ENCODE data around the gene TEN1. TPM values are rescaled to one million over a fixed set of nuclear protein-coding genes. Genes with fewer than 3 reads are reported as not detected.

TEN1 gene
- total and polyA plus RNA-seq, 9 of the 15 experiments (the other 6 are each of a cell fraction or from before 2014, with no cell fraction given): 1.3 to 25.7 (median 10.1) TPM

- peaks cover 4% of the 10 kb centered on the region; the same call in 2 of the 3 replicates for H3K36me3 ChIP-seq (ENCODE audit: control insufficient read depth, insufficient read depth, low read length)
- ChIA-PET POLR2A (interaction anchor here (1.0 to 1.3 kb wide), 2 partner anchors 33 to 200 kb away, joined by 3 to 5 read pairs; no protein-coding TSS in a partner anchor), CTCF (ENCODE audit: low intra/inter-chr PET ratio) (no interaction called here)
- FAIRE-seq: peak; percentile 35
- peak overlapping the region in 1 of 2 experiments; percentile 22; a peak in 1 of 4 replicates for H3K9ac ChIP-seq (ENCODE audit: insufficient read depth in 1 of 2, low read depth in 2 of 2, low read length in 2 of 2)
- H2AFZ ChIP-seq (ENCODE audit: low read depth, low read length): peak overlapping the region; percentile 1; the same call in 1 of the 2 replicates
- H3K27ac ChIP-seq (ENCODE audit: extremely low read depth, low read depth, low read length): peak overlapping the region; percentile 60; the same call in 2 of the 3 replicates
- no TSS peak for BruUV-seq (replicated peaks)
- intact Hi-C loops (cut with micrococcal nuclease): loop anchor here (5.0 to 10.0 kb wide), 2 partner anchors 33 to 191 kb away; partner anchors contain the start of genes FBF1 and UNK
- in situ Hi-C loops (cut with MboI): no loop called here
- H3K4me1 ChIP-seq (replicated peaks in 1 of 2; ENCODE audit: control insufficient read depth in 2 of 2, insufficient read depth in 2 of 2, low read length in 2 of 2): peaks cover 17 to 28% of the 10 kb centered on the region in 2 experiments
- no peak for DNase-seq (ENCODE audit: extremely low read depth in 1 of 4, low spot score in 3 of 4)
- ATAC-seq: no peak
- no peaks in the 10 kb centered on the region for H3K27me3 ChIP-seq (ENCODE audit: control insufficient read depth in 2 of 2, insufficient read depth in 2 of 2, low read length in 2 of 2)
- no peaks in the 10 kb centered on the region for H3K9me1 ChIP-seq (ENCODE audit: control insufficient read depth, insufficient read depth, low read length)
- H3K9me3 ChIP-seq (replicated peaks; ENCODE audit: control insufficient read depth, insufficient read depth, low read depth, low read length): no peaks in the 10 kb centered on the region
- H3K4me3 ChIP-seq: no peak overlapping the region
- peaks cover 28% of the 10 kb centered on the region for H3K79me2 ChIP-seq (ENCODE audit: control insufficient read depth, insufficient read depth, low read length)
- peak overlapping the region; percentile 51; the same call in 1 of the 2 replicates for H3K4me2 ChIP-seq (ENCODE audit: insufficient read depth, low read length)
- peaks cover 1% of the 10 kb centered on the region; the same call in 1 of the 2 replicates for H4K20me1 ChIP-seq (replicated peaks; ENCODE audit: control insufficient read depth, insufficient read depth, low read length)
- WGBS (ENCODE audit: insufficient coverage, low coverage, missing lambda C conversion rate): 11% methylated on average over 5 of the region's 5 CpGs
- TF ChIP-seq ZNF561 (CRISPR knock-in tag; conservative IDR thresholded peaks at IDR 0.05) (no peak), HCFC1 (IDR thresholded peaks at IDR 0.05; ENCODE audit: low read depth, low read length) (no peak), ZZZ3 (IDR thresholded peaks at IDR 0.05) (no peak), ZNF41 (CRISPR knock-in tag; conservative IDR thresholded peaks at IDR 0.05) (no peak), FOXA3 (CRISPR knock-in tag; conservative IDR thresholded peaks at IDR 0.05 in 1 of 2, IDR thresholded peaks at IDR 0.05 in 1 of 2) (no peak), ZNF124 (CRISPR knock-in tag; IDR thresholded peaks at IDR 0.05) (no peak), SETDB1 (IDR thresholded peaks at IDR 0.05; ENCODE audit: low read length) (no peak), MEF2A (IDR thresholded peaks at IDR 0.05; ENCODE audit: control insufficient read depth, low read depth, low read length) (no peak), EGR1 (conservative IDR thresholded peaks at IDR 0.05) (no peak), POLR3G (IDR thresholded peaks at IDR 0.05; ENCODE audit: extremely low read depth, insufficient read length, insufficient replicate concordance) (no peak), KLF16 (IDR thresholded peaks at IDR 0.05) (no peak), COPS2 (conservative IDR thresholded peaks at IDR 0.05) (no peak), PHF8 (IDR thresholded peaks at IDR 0.05; ENCODE audit: borderline replicate concordance, low read length) (no peak)
- TF ChIP-seq, protein P1, sequence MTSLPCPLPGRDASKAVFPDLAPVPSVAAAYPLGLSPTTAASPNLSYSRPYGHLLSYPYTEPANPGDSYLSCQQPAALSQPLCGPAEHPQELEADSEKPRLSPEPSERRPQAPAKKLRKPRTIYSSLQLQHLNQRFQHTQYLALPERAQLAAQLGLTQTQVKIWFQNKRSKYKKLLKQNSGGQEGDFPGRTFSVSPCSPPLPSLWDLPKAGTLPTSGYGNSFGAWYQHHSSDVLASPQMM (CRISPR knock-in tag; IDR thresholded peaks at IDR 0.05): no peak
- TF ChIP-seq, protein P2, sequence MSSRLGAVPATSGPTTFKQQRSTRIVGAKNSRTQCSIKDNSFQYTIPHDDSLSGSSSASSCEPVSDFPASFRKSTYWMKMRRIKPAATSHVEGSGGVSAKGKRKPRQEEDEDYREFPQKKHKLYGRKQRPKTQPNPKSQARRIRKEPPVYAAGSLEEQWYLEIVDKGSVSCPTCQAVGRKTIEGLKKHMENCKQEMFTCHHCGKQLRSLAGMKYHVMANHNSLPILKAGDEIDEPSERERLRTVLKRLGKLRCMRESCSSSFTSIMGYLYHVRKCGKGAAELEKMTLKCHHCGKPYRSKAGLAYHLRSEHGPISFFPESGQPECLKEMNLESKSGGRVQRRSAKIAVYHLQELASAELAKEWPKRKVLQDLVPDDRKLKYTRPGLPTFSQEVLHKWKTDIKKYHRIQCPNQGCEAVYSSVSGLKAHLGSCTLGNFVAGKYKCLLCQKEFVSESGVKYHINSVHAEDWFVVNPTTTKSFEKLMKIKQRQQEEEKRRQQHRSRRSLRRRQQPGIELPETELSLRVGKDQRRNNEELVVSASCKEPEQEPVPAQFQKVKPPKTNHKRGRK (tag; IDR thresholded peaks at IDR 0.05): peak; percentile 93
- TF ChIP-seq, protein P3, sequence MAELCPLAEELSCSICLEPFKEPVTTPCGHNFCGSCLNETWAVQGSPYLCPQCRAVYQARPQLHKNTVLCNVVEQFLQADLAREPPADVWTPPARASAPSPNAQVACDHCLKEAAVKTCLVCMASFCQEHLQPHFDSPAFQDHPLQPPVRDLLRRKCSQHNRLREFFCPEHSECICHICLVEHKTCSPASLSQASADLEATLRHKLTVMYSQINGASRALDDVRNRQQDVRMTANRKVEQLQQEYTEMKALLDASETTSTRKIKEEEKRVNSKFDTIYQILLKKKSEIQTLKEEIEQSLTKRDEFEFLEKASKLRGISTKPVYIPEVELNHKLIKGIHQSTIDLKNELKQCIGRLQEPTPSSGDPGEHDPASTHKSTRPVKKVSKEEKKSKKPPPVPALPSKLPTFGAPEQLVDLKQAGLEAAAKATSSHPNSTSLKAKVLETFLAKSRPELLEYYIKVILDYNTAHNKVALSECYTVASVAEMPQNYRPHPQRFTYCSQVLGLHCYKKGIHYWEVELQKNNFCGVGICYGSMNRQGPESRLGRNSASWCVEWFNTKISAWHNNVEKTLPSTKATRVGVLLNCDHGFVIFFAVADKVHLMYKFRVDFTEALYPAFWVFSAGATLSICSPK (IDR thresholded peaks at IDR 0.05; ENCODE audit: borderline replicate concordance): 0 out of 2 replicates have a peak, but pooled peaks have one; percentile 22
- TF ChIP-seq, protein P4, sequence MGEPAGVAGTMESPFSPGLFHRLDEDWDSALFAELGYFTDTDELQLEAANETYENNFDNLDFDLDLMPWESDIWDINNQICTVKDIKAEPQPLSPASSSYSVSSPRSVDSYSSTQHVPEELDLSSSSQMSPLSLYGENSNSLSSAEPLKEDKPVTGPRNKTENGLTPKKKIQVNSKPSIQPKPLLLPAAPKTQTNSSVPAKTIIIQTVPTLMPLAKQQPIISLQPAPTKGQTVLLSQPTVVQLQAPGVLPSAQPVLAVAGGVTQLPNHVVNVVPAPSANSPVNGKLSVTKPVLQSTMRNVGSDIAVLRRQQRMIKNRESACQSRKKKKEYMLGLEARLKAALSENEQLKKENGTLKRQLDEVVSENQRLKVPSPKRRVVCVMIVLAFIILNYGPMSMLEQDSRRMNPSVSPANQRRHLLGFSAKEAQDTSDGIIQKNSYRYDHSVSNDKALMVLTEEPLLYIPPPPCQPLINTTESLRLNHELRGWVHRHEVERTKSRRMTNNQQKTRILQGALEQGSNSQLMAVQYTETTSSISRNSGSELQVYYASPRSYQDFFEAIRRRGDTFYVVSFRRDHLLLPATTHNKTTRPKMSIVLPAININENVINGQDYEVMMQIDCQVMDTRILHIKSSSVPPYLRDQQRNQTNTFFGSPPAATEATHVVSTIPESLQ (CRISPR knock-in tag; IDR thresholded peaks at IDR 0.05): no peak
Observed at GRCh38 chr17:75975757-75976174, 3.3 kb upstream of the TEN1 start.
